Germinal center (tissue), 1 donor: ENCODE data around the gene ECM1.
A peak's percentile ranks its signal among the peaks of the same experiment; 100 is the strongest.

Source experiments
- DNase-seq: peaks from one replicate; pipeline ENCODE4 v3.0.0; 2012; ENCODE audit warnings: mixed read lengths, low spot score

Gene ECM1

DNA sequence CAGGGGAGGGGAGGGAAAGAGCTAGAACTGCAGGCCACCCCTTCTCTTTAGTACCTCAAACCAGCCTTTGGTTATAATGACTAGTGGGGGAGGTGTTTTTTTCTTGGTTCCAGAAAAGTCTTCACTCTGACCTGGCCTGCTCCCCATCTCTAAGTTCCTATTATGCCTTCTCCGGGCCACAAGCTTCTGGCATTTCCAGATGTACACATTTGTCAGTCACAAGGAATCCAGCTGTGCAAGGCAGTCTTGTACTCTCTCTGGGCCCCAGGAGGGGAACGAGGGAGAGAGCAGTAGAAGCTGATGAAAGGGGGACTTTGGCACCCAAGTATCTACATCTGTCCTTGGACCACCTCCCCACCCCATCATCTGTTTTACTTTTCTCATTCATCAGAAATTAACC lies 4.9 kb downstream of the ECM1 start:
- DNase-seq, result no peak

DNA sequence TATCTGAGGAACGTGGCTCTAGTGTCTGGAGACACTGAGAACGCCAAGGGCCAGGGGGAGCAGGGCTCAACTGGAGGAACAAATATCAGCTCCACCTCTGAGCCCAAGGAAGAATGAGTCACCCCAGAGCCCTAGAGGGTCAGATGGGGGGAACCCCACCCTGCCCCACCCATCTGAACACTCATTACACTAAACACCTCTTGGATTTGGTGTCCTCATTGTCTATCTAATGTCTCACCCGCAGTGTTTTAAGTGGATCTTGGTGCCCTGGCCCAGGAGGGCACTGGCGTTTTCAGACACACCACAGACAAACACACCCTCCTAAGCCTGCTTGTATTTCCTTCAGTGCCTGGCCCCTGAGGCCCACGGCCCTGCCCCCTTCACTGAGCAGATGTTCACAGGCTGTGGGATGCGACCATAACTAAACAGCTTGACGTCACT lies 5.5 kb downstream of the ECM1 start:
- DNase-seq, result no peak

DNA sequence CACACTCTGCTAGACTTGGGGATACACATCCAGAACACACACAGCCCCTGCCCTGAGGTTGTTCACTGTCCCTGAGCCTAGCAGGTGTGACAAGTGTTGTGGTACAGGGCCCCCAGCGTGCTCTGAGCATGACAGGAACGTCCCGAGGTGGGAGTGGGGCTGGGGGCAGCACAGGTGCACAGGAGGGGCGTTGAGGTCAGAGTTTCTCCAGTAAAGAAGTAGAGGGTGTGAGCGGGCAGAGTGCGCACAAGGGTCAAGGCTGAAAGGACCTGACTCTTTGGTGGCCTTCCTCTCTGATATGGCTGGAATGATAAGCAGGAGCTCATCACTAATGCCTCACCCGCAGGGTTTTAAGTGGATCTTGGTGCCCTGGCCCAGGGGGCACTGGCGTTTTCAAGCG lies 6.4 kb downstream of the ECM1 start:
- no peak for DNase-seq

DNA sequence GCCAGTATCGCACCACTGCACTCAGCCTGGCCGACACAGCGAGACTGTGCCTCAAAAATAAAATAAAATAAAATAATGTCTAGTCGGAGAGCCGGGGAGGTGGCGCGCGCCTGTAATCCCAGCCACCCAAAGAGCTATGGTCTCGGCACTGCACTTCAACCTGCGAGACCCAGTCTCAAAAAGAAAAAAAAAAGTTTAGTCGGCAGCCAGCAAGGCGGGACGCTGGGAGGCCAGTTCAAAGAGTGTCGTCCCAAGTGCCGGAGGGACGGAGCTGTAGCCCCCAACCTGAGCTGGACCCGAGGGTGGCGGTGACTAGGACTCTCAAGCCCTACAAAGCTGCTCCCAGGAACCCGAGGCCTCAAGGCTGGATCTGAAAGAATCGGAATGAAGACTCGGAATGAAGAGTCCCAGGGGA lies 7.0 kb downstream of the ECM1 start:
- no peak for DNase-seq

DNA sequence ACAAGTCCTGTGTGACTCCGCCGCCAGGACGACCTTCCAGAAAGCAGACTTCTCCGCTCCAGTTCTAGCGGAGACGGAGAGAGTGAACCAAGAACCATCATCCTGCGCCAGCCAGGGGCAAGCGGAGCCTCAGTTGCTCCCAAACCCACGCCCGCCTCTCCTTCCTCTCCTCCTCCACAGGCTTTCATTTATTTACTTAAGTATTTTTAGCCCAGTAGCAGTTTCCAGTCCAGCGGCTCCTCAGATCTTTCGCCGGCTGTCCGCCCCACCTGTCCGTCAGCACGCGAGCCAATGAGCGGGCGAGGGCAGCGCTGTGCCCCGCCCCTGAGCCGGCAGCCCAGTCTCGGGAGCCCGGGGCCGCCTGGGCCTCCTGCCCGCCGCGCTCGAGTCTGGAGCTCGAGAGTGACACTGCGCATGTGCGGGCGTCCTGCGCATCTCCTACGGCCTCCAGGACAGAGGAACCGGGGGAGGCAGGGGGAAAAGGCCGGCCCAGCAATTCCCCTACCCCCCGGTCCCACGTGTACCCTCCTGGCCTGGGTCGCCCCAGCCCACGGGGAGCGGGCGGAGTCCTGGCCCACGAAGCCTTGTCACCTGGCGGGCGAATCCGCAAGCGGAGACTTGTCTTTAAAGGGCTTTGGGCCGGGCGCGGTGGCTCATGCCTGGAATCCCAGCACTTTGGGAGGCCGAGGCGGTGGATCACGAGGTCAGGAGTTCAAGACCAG lies 7.6 kb downstream of the ECM1 start, which contains the start of gene FALEC:
Gene FALEC, plus strand, starts transcription at position 425 of the 722 bp plus-strand sequence.
- peak; percentile 98 for DNase-seq

DNA sequence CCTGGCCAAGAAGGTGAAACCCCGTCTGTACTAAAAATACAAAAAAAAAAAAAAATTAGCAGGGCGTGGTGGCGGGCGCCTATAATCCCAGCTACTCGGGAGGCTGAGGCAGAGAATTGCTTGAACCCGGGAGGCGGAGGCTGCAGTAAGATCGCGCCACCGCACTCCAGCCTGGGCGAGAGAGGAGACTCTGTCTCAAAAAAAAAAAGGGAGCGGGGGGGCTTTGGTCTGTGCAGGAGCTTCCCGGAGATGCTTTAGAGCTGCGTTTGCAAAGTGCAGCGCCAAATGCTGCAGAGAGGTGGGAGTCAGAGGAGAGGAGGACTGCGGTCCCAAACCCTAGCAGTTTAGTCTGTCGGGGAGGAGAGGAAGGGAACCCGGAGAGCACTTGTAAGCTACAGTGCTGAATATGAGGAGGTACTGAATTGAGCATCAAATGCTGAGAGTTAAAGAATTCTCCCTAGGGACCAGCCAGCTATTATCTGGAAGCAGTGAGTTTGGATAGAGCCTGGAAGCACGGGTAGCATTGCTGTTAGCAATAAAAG lies 8.2 kb downstream of the ECM1 start:
- no peak for DNase-seq

DNA sequence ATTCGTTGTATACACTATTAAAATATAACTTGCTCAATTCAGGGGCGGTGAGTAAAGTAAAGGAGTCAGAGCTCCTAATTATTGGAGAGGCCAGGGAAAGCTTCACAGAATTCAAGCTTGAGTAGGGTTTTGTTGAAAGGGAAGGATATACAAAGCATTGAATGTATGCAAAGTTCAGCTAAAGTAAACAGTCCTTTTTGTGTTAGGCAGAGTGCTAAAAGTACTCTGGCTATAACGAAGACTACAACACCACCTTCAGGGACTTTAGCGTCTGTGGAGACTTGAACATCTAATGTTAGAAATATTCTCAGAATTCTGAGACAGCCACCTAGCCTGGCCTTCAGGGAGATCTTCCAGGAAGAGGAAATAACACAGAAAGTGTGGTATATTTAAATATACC lies 8.7 kb downstream of the ECM1 start:
- no peak for DNase-seq

DNA sequence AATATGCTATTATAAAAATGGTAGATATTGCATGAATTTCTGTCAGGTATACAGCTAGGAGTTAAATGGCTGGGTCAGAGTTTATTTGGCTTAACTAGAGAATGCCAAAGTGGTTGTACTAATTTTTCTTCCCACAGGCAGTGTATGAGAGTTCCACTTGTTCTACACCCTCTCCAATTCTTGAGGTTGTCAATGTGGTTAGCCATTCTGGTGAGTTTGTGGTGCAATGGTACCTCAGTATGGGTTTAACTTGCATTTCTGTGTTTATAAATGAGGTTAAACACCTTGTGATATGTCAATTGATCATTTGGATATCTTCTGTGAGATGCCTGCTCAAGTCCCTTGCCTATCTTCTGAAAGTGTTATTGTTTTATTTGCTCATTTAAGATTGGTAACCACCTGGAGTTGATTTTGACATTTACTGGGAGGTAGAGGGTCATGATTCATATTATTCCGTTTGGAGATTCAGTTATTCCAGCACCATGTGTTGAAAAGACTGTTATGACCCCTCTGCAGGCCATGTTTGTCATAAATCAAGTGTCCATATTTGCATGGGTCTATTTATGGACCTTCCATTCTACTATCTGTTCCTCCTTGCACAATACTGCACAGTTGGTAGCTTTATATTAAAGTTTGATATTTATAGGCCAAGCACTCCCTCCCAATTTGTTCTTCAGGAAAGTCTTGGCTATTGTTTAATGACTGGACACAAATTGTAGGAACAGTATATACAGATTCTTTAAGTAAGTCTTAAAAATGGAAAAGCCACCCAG lies 13.5 kb downstream of the ECM1 start:
- no peak for DNase-seq

DNA sequence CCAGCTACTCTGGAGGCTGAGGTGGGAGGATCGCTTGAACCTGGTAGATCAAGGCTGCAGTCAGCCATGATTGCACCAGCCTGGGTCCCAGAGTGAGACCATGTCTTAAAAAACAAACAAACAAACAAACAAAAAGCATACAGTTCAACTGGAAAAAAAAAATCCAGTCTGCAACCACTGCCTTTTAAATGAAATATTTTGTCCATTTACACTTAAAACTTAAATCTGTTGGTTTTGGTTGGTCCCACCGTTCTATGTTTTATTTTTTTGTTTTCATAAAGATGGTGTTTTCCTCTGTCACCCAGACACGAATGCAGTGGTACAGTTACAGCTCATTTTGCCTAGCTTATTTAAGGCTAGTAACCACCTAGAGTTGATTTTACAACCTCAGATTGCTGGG lies 17.4 kb downstream of the ECM1 start:
- no peak for DNase-seq

DNA sequence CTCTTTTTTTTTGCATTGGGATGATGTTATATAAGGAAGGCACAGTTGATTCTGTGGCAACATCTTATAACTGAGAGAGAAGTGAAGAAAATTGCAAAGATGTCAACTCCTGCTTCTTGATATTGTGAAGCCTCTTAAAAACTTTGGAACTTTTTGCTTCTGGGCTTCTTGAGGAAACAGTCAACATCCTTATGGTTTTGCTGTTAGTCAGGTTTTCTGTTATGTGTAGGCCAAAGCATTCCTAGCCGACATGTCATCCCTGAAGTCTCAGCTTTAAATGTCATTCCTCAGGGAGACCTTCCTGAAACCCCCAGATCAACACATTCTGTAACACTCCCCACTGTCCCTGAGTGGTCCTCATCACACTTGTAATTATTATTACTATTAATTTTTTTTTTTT lies 20.3 kb downstream of the ECM1 start:
- DNase-seq, result no peak

DNA sequence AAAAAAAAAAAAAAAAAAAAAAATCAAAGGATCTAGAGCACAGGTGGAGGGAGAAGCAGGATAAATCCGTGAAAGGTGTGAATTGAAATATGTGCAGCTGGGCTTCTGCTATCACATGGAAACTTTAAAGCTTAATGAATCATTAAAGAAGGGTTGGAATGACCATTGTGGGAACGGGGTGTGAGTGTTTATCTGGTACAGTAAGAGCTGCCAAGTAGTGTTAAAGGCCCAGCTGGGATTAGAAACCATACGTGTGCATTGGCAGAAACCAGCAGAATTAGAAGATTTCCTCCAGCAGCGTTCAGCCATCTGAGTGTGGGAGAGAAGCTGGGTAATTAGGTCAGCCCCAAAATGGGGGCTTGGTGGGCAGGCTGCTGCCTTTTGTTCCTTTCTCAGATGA lies 21.1 kb downstream of the ECM1 start:
- DNase-seq, result no peak

DNA sequence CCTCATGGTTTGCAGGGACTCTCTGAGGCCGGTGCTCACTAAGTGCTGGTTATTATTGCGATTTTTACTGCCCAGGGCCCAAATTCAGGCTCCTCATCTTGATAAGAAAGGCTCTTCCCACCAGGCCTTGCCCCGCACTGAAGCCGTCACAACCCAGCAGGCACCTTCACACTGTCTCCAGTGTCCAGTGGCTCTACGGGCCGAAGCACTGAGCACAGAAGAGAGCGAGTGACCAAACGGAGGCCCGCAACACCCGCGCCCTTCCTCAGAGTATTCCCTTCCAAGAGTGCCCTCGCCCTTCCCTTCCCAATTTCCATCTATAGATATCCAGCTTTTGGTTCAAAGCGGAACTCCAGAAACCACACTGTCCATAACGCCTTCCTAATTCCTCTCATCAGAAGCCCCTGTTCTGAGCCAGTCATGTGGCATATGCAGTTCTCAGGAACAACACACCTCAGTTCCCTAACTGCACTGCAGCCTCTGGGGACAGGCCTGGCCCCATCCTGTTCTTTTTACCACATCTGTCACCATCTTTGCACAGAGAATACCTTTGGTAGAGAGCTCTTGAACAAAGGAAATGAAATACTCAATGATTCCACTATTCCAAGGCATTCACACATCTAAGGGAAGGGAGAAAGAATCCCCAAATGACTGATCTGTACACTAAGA lies 22.7 kb downstream of the ECM1 start:
- DNase-seq, result no peak

DNA sequence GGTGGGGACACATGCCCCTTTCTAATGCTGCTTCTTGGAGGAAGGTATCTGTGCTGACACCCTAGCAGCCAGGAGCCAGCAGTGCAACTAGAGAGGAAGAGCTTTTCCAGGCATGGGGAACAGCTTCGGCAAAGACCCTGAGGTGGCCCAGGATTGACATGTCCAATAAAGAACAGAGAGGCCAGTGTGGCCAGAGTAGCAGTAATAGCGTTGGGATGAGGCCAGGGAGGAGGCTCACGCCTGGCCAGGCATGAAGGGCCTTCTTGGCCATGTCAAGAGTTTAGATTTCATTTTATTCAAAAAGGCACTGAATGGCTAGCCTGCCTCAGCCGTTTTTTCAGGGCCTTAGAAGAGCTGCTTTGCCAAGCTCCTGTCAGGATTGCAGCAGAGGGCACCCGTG lies 25.0 kb downstream of the ECM1 start:
- no peak for DNase-seq

DNA sequence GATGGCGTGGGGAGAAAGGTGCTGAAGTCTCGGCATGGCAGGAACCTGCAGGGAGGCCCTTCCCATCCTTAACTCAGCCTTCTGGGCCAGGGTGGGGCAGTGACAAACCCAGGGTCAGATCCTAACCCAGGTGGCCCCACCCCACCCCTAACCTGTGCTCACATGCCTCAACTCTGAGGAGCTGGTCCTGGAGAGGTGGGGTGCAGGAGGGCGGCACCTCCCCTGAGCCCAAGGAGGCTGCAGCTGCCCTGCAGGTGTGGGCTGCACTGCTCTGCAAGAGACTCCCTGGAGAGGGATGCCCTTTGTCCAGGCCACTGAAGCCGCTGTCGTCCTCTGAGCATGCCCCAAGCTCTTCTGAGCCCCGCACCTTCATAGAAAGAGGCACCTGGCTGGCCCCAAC lies 26.1 kb downstream of the ECM1 start:
- DNase-seq, result no peak

DNA sequence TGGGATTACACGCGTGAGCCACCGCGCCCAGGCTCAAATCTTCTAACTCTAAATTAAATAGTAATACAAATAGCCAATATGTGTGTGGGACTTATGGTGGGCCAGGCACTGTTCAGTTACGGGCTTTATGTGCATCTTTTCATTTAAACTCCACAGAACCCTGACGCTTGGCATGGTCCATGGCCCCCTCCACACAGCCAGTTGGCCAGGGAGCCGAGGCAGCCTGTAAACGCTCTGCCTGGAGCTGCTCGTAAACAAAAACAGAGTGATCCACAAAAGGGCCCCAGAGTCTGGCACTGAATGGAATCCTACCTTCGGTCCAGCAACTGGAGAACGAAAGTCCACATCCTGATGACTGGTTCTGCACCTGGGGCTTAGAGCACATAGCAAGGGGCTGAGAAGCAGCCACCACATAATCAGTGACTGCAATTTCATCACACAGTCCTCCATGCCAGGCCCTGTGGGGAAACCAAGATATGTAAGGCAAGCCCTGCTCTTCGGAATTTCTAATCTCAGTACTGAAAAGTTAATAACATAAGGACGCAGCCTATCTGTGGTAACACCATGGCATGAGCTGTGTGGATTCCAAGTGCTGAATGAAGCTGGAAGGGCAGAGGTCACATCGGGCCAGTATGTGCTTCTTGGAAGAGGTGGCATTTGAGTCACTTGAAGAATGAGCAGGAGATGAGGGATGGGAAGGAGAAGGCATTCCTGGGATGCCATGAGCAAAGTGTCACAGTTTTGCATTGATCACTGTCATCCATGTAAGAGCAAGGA lies 27.8 kb downstream of the ECM1 start:
- DNase-seq, result no peak

DNA sequence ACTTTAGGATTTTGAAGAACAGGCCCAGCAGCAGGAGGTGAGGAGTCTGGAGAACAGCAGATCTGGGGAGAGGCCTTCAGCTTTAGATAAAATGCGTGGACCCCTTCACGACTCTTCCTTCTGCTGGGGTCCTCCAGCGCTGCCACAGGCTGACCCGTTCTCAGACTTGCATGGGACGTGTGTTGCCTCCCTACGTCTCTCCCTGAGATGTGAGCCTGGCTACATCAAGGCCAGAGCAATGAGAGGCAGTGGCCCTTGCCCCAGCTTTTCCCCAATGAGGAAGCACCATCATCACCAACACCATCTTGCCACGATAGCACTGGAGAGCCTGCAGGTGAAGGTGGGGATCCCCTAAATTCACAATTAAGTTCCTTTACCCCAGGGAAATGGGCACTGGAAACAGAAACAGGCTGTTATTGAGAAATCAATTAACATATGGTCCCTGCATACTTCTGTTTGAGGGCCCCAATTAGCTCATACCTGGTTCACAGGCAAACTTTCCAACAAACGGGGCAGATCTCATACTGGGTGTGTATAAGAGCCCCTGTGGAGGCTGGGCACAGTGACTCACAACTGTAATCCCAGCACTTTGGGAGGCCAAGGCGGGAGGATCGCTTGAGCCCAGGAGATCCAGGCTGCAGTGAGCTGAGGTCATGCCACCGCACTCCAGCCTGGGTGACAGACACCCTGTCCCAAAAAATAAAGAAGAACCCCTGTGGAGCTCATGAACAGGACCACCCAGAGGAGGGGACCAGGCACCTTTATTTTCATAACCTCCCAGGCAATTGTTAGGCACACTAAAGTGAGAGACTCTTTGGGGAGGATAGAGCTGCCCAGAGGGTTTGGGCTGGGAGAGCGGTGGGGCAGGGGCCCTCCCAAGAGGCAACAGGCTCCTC lies 29.2 kb downstream of the ECM1 start:
- no peak for DNase-seq

DNA sequence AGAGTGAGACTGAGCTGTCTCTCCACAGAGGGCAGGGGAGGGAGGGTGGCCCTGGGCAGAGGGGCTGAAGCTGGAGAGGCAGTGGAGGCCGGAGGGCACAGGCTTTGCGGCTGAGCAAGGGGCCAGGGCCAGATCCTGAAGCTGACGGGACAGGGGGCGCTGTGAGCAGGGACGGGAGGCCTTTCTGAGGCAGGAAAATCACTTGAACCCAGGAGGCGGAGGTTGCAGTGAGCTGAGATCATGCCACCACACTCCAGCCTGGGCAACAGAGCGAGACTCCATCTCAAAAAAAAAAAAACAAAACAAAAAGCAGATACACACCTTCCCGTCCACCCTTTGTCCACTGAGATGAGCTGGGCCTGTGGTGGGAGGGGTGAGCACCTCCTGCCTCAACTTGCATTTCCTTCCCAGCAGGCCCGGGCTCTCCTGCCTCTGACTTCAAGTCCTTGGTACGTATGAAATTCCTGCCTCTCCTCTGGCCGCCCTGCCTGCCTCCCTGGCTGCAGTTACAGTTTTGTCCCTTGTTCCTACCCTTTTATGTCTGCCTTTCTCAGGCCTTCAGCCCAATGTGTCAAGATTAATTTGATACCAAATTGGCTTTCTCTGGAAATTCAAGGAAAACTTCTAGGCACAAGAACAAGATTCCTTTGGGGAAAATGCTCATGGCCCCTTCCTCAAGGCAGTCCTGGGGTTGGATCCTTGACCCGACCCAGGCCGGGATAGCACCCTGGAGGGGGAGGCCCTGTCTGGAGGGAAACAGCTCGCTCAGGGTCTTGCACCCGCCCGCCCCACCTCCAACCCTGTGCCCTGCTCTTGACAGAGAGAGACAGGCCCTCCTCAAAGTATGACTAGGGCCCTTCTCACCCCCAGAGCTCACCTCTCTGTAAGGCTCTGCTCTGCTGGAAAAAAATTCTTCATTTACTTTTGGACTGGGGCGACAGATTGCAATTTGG lies 30.1 kb downstream of the ECM1 start:
- no peak for DNase-seq

DNA sequence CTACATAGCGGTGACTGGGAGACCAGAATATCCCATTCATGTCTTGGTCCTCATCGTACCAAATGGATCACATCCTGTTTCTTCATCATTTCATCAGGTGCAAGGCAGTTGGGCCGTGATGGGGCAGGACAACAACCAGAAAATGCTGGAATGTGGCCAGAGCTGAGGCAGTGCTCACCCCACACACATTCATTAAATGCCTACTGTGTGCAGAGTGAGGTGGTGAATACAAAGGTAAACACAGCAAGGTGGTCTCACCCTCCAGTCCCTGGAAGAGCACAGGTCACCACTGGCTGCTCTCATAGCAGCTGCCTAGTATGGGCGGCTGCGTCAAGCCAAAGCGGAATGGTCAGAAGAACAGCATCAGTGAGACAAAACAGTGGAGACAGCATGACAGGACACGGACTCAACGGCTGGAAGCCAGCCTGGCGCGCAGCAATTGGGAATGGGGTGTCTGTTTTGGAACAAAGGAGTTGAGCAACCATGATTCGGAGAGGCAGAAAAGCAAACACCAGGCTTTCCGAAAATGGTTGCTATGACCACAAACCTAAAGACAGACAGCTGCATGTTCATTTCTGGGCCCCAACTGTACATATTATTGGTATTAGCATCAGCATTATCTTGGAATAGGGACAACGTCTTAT lies 35.7 kb downstream of the ECM1 start:
- no peak for DNase-seq

DNA sequence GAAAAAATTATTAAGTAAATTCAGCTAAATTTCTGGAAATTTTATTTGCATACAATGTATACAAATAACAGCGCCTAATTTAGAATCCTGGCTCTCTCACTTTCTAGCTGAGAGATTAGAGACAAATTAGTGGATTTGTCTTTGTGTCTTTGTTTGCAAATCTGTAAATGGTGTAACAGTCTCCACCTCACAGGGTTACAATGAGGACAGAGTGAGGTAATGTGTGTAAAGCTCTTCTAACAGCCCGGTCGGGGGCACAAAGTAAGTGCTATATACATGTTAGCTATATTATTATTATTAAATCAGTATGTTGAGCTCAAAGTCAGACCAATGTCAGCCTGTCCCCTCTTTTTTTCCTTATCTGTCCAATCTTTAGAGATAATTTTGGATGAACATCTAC lies 36.3 kb downstream of the ECM1 start:
- no peak for DNase-seq
